Astrocyte of the cerebellum (primary cell): ENCODE results near the gene RAB17.

Experiments used
- DNase-seq: peaks from one replicate; pipeline ENCODE4 v3.0.0-alpha.2; 2011; ENCODE audit warnings: low read depth
- H3K4me3 ChIP-seq: 2 replicates; pipeline ENCODE4 v1.5.1; 2011; ENCODE audit warnings: mild to moderate bottlenecking, low read depth, low read length, moderate library complexity
- in situ Hi-C: cut with HindIII; loops from 2 replicates; pipeline ENCODE4 v1.10.0; 2017; ENCODE audit warnings: low sequenced_read_pairs
- TF ChIP-seq, protein P1 (sequence below): IDR thresholded peaks from 2 replicates; pipeline ENCODE4 v1.5.1; 2012; ENCODE audit warnings: low read length, low read depth, moderate library complexity, mild to moderate bottlenecking; ENCODE audit errors: missing control alignments

RAB17 gene, protein sequence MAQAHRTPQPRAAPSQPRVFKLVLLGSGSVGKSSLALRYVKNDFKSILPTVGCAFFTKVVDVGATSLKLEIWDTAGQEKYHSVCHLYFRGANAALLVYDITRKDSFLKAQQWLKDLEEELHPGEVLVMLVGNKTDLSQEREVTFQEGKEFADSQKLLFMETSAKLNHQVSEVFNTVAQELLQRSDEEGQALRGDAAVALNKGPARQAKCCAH

DNA sequence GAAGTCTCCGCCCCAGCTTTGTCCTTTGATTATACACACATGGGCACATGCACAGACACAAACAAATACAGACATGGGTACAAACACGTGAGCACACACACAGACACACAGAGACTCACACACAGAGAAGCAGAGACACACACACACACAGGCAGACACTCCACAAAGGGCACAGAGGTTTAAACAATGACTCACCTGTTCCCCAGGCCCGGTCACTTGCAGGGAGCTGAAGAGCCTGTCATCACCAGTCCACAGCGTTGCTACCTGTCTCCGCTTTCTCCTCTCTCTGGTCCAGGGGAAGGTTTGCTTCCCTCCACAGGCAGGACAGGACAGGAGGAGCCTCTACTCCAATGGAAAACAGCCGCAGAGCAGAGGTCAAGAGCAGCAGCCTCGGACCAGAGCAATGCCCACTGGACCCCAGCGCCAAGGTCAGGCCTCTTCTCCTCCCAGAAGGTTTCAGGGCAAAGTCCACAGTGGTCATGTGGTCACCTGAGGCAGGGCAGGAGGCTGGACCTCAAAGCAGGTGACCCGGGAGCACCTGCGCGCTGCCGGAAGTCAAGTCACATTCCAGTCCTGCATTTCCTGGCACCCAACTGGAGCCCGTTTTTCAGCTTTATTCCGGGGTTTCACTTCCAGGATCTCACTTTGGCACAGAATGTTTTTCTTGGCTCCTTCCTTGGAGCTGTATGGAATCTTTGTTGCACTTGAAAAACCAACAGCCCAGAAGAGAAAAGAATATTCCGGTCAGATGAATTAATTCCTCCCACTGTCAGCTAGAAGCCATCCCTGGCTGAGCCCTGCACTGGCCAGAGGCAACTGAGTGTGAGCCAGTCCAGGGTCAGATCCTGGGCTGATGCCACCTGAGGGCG, at the start of gene RAB17:
Gene RAB17, minus strand, starts transcription at position 463 of the 869 bp plus-strand sequence. CDS start 4,580 bp downstream, outside the sequence.
- H3K4me3 ChIP-seq = no peak within 1 kb of the TSS
- in situ Hi-C loops = no loop called here
- DNase-seq = peak; percentile 24
- TF ChIP-seq, protein P1, sequence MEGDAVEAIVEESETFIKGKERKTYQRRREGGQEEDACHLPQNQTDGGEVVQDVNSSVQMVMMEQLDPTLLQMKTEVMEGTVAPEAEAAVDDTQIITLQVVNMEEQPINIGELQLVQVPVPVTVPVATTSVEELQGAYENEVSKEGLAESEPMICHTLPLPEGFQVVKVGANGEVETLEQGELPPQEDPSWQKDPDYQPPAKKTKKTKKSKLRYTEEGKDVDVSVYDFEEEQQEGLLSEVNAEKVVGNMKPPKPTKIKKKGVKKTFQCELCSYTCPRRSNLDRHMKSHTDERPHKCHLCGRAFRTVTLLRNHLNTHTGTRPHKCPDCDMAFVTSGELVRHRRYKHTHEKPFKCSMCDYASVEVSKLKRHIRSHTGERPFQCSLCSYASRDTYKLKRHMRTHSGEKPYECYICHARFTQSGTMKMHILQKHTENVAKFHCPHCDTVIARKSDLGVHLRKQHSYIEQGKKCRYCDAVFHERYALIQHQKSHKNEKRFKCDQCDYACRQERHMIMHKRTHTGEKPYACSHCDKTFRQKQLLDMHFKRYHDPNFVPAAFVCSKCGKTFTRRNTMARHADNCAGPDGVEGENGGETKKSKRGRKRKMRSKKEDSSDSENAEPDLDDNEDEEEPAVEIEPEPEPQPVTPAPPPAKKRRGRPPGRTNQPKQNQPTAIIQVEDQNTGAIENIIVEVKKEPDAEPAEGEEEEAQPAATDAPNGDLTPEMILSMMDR = no peak

DNA sequence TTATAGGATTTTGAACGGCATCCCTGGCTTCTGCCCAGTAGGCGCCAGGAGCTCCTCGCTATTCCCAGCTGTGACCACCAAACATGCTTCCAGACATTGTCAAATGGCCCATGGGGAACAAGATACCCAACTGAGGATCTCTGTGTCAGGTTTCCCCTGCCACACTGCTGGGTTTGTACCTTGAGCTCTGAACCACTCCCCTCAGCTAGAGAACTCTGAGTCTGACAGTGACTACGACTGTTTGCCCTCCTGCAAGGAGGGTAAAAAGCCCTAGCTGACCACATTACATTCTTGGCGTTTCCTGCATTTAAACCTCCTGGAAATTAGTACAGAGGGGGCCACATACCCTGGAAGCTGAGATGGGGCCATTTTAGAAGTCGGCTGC, 49.3 kb upstream of the RAB17 start:
- DNase-seq = no peak
- H3K4me3 ChIP-seq = no peak overlapping the region
- in situ Hi-C loops = no loop called here
- TF ChIP-seq, protein P1 = no peak

DNA sequence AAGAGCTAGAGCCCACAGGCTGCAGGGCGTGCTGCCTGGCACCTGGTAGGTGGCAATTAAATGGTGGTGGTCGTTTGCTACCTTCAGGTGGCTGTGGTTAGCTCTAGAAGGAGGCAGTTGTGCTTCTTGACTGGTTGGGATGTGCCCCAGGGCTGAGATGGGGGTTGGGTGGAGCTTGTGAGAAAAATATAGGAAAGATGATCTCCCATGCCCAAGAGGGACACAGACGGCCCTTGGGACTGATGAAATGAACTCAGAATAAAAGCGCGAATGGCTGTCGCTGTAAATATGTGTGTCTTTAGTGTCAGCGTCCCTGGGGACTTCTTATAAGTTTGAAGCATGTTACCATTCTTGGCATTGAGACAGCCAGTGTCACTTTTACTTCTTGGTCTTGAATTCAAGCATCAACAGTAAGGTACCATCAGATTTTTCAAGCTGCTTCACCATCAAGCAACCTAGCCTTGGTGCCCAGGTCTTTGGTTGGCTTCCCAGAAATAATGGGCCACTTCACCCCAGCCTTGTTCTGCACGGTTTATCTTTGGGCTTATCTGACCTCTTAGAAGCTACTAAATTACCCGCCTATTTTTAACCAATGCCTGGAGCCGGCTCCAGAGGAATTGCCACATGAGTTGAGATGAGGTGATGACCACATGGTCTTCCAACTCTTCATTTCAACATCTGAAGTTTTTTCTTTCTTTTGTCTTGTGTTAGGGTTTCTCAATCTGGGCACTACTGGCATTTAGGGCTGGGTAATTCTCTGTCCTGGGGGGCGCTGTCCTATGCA, 48.7 kb upstream of the RAB17 start:
- in situ Hi-C loops = no loop called here

DNA sequence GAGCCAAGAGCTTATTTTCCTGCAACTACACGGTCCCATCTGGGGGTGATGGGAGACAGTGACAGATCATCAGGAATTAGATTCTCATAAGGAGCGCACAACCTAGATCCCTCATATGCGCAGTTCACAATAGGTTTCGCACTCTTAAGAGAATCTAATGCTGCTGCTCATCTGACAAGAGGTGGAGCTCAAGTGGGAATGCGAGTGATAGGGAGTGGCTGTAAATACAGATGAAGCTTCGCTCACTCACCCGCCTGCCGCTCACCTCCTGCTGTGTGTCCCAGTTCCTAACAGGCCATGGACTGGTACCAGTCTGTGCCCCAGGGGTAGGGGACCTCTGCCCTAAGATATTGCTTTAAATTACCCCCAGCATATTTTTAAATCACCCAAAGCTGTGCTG, 47.6 kb upstream of the RAB17 start:
- DNase-seq = no peak
- H3K4me3 ChIP-seq = no peak overlapping the region
- TF ChIP-seq, protein P1 = no peak
- in situ Hi-C loops = no loop called here

More for the DNA sequence above, 48.7 kb upstream of the RAB17 start:
- DNase-seq = no peak
- TF ChIP-seq, protein P1 = no peak
- no peak overlapping the region for H3K4me3 ChIP-seq

DNA sequence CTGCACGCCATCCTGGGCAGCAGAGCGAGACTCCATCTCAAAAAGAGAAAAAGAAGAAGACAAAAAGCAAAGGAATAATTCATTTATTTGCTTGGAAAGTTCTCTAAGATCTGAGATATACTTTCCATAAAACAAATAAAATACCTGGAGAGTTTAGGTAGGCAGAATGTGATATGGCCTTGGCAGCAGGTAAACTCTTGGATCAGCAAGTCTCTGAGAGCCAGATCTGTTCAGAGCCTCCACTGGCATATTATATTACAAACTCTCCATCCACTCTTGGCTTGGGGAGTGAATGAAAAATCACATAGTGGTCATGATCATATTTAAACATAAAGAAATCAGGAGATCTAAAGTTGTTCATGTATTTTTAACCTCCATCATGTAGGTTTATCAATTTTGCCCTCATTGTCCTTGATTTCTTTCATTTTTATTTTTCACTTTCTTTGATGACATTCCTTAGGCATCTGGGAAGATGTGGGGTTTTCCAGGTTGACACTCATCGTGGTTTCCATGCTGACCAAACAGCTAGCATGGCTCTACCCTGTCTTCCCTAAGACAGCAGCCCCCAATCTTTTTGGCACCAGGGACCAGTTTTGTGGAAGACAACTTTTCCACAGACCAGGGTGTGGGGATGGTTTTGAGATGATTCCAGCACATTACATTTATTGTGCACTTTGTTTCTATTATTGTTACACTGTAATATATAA, 47.0 kb upstream of the RAB17 start:
- in situ Hi-C loops = no loop called here
- TF ChIP-seq, protein P1 = no peak
- DNase-seq = no peak
- H3K4me3 ChIP-seq = no peak overlapping the region

DNA sequence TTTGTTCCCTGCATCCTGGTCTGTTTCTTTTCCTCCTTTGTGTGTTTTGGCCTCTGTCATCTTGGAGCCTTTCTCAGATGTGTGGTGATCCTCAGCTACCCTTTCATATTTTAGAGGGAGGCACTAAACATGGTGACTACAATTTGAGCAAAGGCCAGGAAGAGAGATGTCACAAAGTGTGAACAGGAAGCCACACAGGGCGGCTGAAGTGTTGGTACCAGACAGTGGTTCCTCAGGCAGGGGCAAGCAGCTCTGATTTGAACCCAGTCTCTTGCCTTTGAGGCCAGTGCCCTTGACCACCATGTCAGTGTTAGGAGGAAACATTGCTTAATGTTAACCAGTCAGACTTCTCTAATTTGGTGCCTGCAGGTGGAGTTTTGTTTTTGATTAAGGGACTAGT, 46.0 kb upstream of the RAB17 start:
- in situ Hi-C loops = no loop called here
- no peak for DNase-seq
- TF ChIP-seq, protein P1 = no peak
- H3K4me3 ChIP-seq = no peak overlapping the region
